OCI-LY7 (cell line): ENCODE results near the gene TAF3.

Experiments used
- EZH2phosphoT487 ChIP-seq: fragments of 200-600 bp; sonication (generic); IDR thresholded peaks from 2 replicates; pipeline ENCODE4 v1.6.1; 2018; ENCODE audit warnings: low read depth, borderline replicate concordance, mild to moderate bottlenecking, mixed run types, antibody characterized with exemption, low read length, moderate library complexity, mixed read lengths
- TF ChIP-seq, protein P1 (sequence below): fragments of 200-600 bp; sonication (generic); conservative IDR thresholded peaks from 2 replicates; pipeline ENCODE4 v1.5.1; 2014; ENCODE audit warnings: mild to moderate bottlenecking, antibody characterized with exemption, low read length, moderate library complexity, mixed read lengths

DNA sequence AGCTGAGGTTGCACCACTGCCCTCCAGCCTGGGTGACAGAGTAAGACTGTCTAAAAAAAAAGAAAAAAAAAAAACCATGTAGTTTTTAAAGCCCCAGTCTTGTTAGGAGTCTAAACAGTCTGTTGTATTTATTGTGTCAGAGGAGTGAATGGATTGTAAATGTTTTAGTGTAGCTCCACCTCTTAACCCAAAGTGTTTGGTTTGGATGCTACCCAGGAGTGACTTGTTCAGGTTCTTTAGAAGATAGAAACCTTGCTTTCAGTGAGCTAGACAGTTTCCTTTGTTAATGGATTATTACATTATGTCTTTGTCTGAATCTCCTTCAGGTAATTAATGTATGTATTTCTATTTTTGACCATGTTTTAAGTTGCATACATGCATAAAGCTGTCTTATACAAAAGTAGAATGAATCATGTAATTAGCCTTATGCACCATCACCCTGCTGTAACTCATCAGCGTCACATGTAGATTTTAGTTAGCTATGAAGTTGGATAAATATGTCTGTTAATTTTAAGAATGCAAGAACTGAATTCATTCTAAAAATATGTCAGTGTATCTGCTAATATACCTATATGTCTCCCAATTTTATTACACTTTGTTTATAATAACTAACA, 97.7 kb downstream of the TAF3 start:
- TF ChIP-seq, protein P1, sequence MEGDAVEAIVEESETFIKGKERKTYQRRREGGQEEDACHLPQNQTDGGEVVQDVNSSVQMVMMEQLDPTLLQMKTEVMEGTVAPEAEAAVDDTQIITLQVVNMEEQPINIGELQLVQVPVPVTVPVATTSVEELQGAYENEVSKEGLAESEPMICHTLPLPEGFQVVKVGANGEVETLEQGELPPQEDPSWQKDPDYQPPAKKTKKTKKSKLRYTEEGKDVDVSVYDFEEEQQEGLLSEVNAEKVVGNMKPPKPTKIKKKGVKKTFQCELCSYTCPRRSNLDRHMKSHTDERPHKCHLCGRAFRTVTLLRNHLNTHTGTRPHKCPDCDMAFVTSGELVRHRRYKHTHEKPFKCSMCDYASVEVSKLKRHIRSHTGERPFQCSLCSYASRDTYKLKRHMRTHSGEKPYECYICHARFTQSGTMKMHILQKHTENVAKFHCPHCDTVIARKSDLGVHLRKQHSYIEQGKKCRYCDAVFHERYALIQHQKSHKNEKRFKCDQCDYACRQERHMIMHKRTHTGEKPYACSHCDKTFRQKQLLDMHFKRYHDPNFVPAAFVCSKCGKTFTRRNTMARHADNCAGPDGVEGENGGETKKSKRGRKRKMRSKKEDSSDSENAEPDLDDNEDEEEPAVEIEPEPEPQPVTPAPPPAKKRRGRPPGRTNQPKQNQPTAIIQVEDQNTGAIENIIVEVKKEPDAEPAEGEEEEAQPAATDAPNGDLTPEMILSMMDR = no peak
- TF ChIP-seq EZH2phosphoT487 = no peak
